Osteoblast (primary cell): ENCODE data around the gene VPS35L. TPM values are rescaled to one million over a fixed set of nuclear protein-coding genes. Genes with fewer than 3 reads are reported as not detected.

Experiments
- DNase-seq: peaks from one replicate; pipeline ENCODE4 v3.0.0; 2011; ENCODE audit warnings: low spot score, mixed read lengths; ENCODE audit not compliant: insufficient read length; ENCODE audit errors: missing footprints
- H2AFZ ChIP-seq: 2 replicates; pipeline ENCODE4 v1.6.0; 2011; ENCODE audit warnings: mild to moderate bottlenecking, low read length
- H3K27ac ChIP-seq: 2 replicates; pipeline ENCODE4 v1.5.1; 2011; ENCODE audit warnings: mild to moderate bottlenecking, low read depth, low read length, moderate library complexity
- H3K27me3 ChIP-seq: 2 replicates; pipeline ENCODE4 v1.6.0; 2012; ENCODE audit warnings: mild to moderate bottlenecking, control low read depth, inconsistent platforms, low read length, moderate library complexity; ENCODE audit not compliant: insufficient read depth
- H3K36me3 ChIP-seq: 2 replicates; pipeline ENCODE4 v1.5.1; 2011; ENCODE audit warnings: mild to moderate bottlenecking, low read length, control low read depth, moderate library complexity; ENCODE audit not compliant: insufficient read depth
- H3K4me1 ChIP-seq: 2 replicates; pipeline ENCODE4 v1.5.1; 2011; ENCODE audit warnings: mild to moderate bottlenecking, low read length, control low read depth, moderate library complexity; ENCODE audit not compliant: insufficient read depth
- H3K4me2 ChIP-seq: 2 replicates; pipeline ENCODE4 v1.6.0; 2011; ENCODE audit warnings: mild to moderate bottlenecking, low read length; ENCODE audit not compliant: insufficient read depth
- H3K4me3 ChIP-seq: fragments of 200-600 bp; sonication (generic); 3 replicates; pipeline ENCODE4 v1.5.1; 2012; ENCODE audit warnings: mild to moderate bottlenecking, low read length, inconsistent platforms; ENCODE audit not compliant: insufficient read depth
- H3K79me2 ChIP-seq: 2 replicates; pipeline ENCODE4 v1.6.0; 2012; ENCODE audit warnings: mild to moderate bottlenecking, low read length, control low read depth, inconsistent platforms; ENCODE audit not compliant: insufficient read depth
- H3K9me3 ChIP-seq: 2 replicates; pipeline ENCODE4 v1.5.1; 2011; ENCODE audit warnings: low read depth, low read length, control low read depth
- H4K20me1 ChIP-seq: 2 replicates; pipeline ENCODE4 v1.6.0; 2012; ENCODE audit warnings: mild to moderate bottlenecking, low read length, control low read depth; ENCODE audit not compliant: insufficient read depth
- total RNA-seq: library from RNA; depleted of rRNA; stranded (reverse); fragments of >200 nt; gene quantifications from 2 replicates; pipeline ENCODE4 v1.2.3, GENCODE V29; 2012
- TF ChIP-seq, protein P1 (sequence below): IDR thresholded peaks from 2 replicates; pipeline ENCODE4 v1.5.1; 2011; ENCODE audit warnings: mild to moderate bottlenecking, low read depth, low read length, moderate library complexity; ENCODE audit errors: extremely low read depth

The VPS35L gene
- total RNA-seq, 1 donor: 64.8 TPM

DNA sequence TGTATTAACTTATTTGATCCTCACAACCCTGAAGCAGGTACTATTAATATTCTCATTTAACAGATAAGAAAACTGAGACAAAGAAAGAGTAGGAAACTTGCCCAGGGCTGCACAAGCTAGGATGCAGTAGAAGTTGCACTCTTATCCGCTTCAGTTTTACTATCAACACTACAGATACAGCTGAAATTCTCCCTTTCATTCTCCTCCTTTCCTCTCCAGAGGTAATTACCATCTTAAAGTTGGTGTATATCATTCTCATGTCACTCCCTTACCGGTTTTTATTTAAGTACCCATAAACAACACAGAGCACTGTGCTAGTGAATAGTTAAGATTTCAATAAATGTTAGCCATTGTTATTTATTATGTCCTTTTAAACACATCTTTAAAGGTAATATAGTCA, 37.1 kb upstream of the VPS35L start:
- Histone ChIP-seq H3K79me2 (peaks cover 21% of the 10 kb centered on the region), H3K27ac (no peak overlapping the region), H3K4me1 (peaks cover 19% of the 10 kb centered on the region), H4K20me1 (peaks cover 30% of the 10 kb centered on the region), H3K4me3 (no peak overlapping the region), H2AFZ (no peak overlapping the region), H3K4me2 (no peak overlapping the region), H3K36me3 (peaks cover 15% of the 10 kb centered on the region), H3K27me3 (no peaks in the 10 kb centered on the region), H3K9me3 (no peaks in the 10 kb centered on the region)
- TF ChIP-seq, protein P1, sequence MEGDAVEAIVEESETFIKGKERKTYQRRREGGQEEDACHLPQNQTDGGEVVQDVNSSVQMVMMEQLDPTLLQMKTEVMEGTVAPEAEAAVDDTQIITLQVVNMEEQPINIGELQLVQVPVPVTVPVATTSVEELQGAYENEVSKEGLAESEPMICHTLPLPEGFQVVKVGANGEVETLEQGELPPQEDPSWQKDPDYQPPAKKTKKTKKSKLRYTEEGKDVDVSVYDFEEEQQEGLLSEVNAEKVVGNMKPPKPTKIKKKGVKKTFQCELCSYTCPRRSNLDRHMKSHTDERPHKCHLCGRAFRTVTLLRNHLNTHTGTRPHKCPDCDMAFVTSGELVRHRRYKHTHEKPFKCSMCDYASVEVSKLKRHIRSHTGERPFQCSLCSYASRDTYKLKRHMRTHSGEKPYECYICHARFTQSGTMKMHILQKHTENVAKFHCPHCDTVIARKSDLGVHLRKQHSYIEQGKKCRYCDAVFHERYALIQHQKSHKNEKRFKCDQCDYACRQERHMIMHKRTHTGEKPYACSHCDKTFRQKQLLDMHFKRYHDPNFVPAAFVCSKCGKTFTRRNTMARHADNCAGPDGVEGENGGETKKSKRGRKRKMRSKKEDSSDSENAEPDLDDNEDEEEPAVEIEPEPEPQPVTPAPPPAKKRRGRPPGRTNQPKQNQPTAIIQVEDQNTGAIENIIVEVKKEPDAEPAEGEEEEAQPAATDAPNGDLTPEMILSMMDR: no peak
- no peak for DNase-seq

DNA sequence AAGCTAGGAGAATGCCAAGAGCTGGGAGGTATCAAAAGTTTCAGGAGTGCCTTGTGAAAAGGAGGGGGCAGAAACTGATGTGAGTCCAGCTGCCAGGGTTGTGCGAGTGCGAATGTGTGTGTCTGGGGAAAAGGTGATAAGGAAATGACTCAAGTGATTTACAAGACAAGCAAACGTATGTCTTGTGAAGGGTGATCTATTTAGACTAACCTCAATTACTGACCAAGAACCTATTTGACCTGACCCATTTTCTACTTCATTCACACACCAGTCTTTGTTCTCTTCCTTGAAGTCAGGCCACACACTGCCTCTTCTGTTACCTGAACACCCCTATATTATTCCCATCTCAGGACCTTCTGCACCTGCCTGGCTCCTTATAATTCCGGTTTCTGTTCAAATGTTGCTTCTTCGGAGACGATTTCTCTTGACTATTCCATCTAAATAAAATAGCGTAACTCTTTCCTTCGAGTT, 34.6 kb upstream of the VPS35L start:
- H3K36me3 ChIP-seq: peaks cover 11% of the 10 kb centered on the region
- no peaks in the 10 kb centered on the region for H3K9me3 ChIP-seq
- DNase-seq: no peak
- peaks cover 24% of the 10 kb centered on the region for H4K20me1 ChIP-seq
- H3K4me3 ChIP-seq: peak overlapping the region; percentile 96
- H3K27me3 ChIP-seq: no peaks in the 10 kb centered on the region
- H3K79me2 ChIP-seq: peaks cover 43% of the 10 kb centered on the region
- peak overlapping the region; percentile 86 for H3K27ac ChIP-seq
- peak overlapping the region; percentile 91 for H3K4me2 ChIP-seq
- peaks cover 32% of the 10 kb centered on the region for H3K4me1 ChIP-seq
- TF ChIP-seq, protein P1: no peak
- peak overlapping the region; percentile 96 for H2AFZ ChIP-seq

DNA sequence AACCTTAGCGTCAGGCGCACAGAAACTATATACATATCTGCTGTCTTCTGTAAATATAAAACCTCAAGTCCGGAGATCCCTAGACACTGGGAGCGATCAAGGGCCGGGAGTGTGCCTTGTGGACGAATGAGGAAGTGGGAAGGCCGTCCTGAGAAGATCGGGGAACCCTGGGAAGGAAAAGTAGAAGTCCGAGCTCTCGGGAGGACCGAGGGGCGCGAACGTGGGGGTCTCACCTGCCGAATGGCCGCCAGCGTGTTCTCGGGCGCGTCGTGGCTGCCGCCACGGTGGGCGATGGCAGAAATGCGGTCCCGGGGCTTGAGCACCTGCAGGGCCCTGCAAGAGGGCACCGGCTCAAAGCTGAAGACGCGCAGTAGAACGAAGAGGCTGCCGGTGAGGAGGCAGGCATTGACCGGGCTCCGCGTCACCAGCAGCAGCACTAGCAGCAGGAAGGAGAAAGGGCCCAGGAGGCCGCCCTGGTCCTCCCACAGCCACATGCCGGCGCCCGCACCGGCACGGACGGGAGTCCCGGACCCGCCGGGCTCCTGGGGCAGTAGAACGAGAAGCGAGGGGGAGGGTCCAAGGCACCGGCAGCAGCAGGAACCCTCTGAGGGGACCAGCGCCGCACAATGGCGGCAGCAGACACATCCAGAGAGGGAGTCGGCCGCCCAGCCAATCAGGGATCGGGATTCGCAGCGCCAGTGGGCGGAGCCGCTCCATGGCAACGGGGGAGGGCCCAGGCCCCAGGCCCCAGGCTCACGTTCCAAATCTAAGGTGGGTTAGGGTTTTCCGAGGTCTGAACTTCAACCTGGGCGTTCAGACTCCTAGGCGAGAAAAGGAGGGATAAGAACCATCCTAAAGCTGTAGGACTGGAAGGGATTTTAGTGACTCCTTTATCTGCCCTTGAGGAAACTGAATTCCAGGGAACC, 33.8 kb upstream of the VPS35L start, which contains the start of gene GDE1:
Gene GDE1, minus strand, starts transcription at position 628 of the 926 bp plus-strand sequence. Its CDS starts 134 bp downstream, at position 494.
- Histone ChIP-seq H2AFZ (peak within 1 kb of the TSS; percentile 96), H3K36me3 (peaks cover 3% of the 10 kb centered on the region), H4K20me1 (peaks cover 21% of the 10 kb centered on the region), H3K4me3 (peak within 1 kb of the TSS; percentile 96), H3K27ac (peak within 1 kb of the TSS; percentile 86), H3K79me2 (peaks cover 49% of the 10 kb centered on the region), H3K4me2 (peak within 1 kb of the TSS; percentile 91), H3K27me3 (no peaks in the 10 kb centered on the region), H3K9me3 (no peaks in the 10 kb centered on the region), H3K4me1 (peaks cover 32% of the 10 kb centered on the region)
- peak; percentile 97 for DNase-seq
- TF ChIP-seq, protein P1: peak; percentile 27

DNA sequence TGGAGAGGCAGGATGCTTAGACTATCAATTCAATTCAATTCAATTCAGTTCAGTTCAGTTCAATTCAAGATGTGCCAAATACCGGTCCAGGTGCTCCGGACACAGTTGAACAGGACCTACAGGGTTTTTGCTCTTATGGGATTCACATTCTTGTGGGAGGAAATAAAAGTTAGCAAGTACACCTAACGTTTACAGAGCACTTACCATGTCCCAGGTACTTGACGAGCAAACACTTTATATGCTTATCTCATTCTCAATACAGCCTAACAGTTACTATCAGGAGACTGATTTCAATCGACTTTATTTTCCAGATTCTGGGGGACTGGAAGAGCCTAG, 33.1 kb upstream of the VPS35L start:
- H3K27me3 ChIP-seq: no peaks in the 10 kb centered on the region
- H3K4me2 ChIP-seq: peak overlapping the region; percentile 91
- H4K20me1 ChIP-seq: peaks cover 15% of the 10 kb centered on the region
- DNase-seq: no peak
- H2AFZ ChIP-seq: peak overlapping the region; percentile 96
- peaks cover 28% of the 10 kb centered on the region for H3K4me1 ChIP-seq
- peak overlapping the region; percentile 96 for H3K4me3 ChIP-seq
- H3K9me3 ChIP-seq: no peaks in the 10 kb centered on the region
- TF ChIP-seq, protein P1: no peak
- peaks cover 53% of the 10 kb centered on the region for H3K79me2 ChIP-seq
- H3K27ac ChIP-seq: peak overlapping the region; percentile 86
- H3K36me3 ChIP-seq: no peaks in the 10 kb centered on the region
